Lower leg skin (tissue), 3 donors: ENCODE measurements around the gene WWOX.

ENCODE experiments used
- CTCF ChIP-seq, 3 donors: fragments of 450-650 bp; IDR thresholded peaks; one replicate each; pipeline ENCODE4 v1.5.1; 2016; ENCODE audit warnings: antibody characterized with exemption in 3 of 3, mild to moderate bottlenecking in 3 of 3, moderate library complexity in 2 of 3
- POLR2A ChIP-seq, 2 donors: fragments of 450-650 bp; IDR thresholded peaks; one replicate each; pipeline ENCODE4 v1.6.1; 2016 to 2017; ENCODE audit warnings: antibody characterized with exemption in 2 of 2, mild to moderate bottlenecking in 1 of 2, moderate library complexity in 1 of 2

DNA sequence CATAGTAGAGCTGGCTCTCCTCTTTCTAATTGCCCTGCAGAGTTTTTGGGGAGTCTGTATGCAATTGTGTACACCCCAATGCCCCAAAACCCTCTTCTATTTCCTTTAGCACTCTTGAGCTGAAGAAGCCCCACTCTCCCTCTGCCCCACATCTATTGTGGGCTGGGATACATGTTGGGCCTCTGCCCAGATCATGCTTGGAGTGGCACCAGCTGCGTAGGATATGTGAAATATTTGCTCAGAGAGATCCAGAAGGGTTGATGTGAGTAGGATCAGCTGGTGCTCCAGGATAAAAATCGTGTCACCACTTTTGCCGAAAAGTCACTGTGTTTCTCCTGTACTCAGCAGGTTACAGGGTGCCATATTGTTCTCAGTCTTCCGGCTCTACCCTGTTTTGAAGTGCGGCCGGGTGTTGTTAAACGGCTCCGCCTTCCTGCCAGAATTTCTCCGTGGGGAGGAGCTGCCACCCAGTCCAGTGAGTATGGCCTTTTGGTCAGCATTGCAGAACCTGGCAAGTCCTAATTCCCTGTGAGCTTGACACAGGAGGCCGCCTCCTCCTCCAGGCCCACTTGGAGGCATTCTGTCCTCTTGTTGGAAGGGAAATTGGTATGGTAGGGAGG lies 664.5 kb downstream of the WWOX start:
- TF ChIP-seq CTCF (IDR thresholded peaks at IDR 0.05) (no peak), POLR2A (IDR thresholded peaks at IDR 0.05) (no peak)
